ENCODE measurements around the gene DERA.

The DERA gene

GRCh38 chr12:16086462-16086861 is 175.3 kb downstream of the DERA start:
- no peak for DNase-seq

DNA sequence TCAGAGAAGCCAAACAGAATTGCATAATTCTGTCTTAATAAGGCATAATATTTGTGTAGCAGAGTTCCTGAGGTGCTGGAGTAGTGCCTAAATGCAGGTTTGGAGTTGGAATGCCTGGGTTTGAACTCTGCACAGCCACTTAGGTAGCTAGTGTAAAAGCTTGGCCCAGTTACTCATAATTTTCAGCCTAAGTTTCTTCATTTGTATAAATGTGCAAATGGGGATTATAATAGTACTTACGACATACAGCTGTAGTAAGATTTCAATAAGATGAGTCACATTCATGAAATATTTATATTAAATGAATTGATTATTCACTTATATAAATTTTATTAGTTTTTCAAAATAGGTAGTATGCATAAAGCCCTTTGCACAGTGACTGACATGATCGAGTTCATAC is 175.8 kb downstream of the DERA start:
- DNase-seq: no peak

Data from activated CD4-positive, alpha-beta T cell treated with anti-CD3 and anti-CD28 coated beads for 48 hours (primary cell).